Neural progenitor cell (in vitro differentiated cells): ENCODE data around the gene TNNI3K. TPM values are rescaled to one million over a fixed set of nuclear protein-coding genes. Genes with fewer than 3 reads are reported as not detected.

Source experiments
- DNase-seq: peaks from one replicate; pipeline ENCODE4 v3.0.0-alpha.2; 2016; ENCODE audit warnings: low spot score
- H2AFZ ChIP-seq: fragments of 200-600 bp; sonication (generic); replicated peaks from 2 replicates; pipeline ENCODE4 v1.6.1; 2016; ENCODE audit warnings: antibody characterized with exemption
- H3F3A ChIP-seq: fragments of 200-600 bp; sonication (generic); 2 replicates; pipeline ENCODE4 v1.6.1; 2016; ENCODE audit warnings: antibody characterized with exemption, low read depth
- H3K27ac ChIP-seq: fragments of 200-600 bp; sonication (generic); 2 replicates; pipeline ENCODE4 v1.5.1; 2016; ENCODE audit warnings: mild to moderate bottlenecking
- H3K27me3 ChIP-seq: fragments of 200-600 bp; sonication (generic); 2 replicates; pipeline ENCODE4 v1.6.1; 2016; ENCODE audit warnings: mild to moderate bottlenecking, moderate library complexity
- H3K36me3 ChIP-seq: fragments of 200-600 bp; sonication (generic); 2 replicates; pipeline ENCODE4 v1.5.1; 2016
- H3K4me1 ChIP-seq: fragments of 200-600 bp; sonication (generic); 2 replicates; pipeline ENCODE4 v1.6.1; 2016; ENCODE audit warnings: mixed run types
- H3K4me2 ChIP-seq: fragments of 200-600 bp; sonication (generic); 2 replicates; pipeline ENCODE4 v1.6.1; 2016
- H3K4me3 ChIP-seq: fragments of 200-600 bp; sonication (generic); 2 replicates; pipeline ENCODE4 v1.5.1; 2016
- H3K79me2 ChIP-seq: fragments of 200-600 bp; sonication (generic); 2 replicates; pipeline ENCODE4 v1.6.1; 2016; ENCODE audit warnings: low read depth
- H3K9ac ChIP-seq: fragments of 200-600 bp; sonication (generic); 2 replicates; pipeline ENCODE4 v1.6.1; 2016
- H3K9me3 ChIP-seq: fragments of 200-600 bp; sonication (generic); 2 replicates; pipeline ENCODE4 v1.5.1; 2016; ENCODE audit warnings: low read depth
- H4K20me1 ChIP-seq: fragments of 200-600 bp; sonication (generic); 2 replicates; pipeline ENCODE4 v1.6.1; 2016; ENCODE audit warnings: low read depth
- H3K27ac Mint-ChIP-seq: 3 replicates; pipeline ENCODE4 v1.8.0; 2021; ENCODE audit warnings: mixed read lengths
- H3K27me3 Mint-ChIP-seq: 2 replicates; pipeline ENCODE4 v1.8.0; 2022; ENCODE audit warnings: low read depth, mild to moderate bottlenecking, inconsistent platforms, moderate library complexity, mixed read lengths; ENCODE audit not compliant: insufficient read depth
- H3K36me3 Mint-ChIP-seq: 3 replicates; pipeline ENCODE4 v1.8.0; 2021; ENCODE audit warnings: mixed read lengths
- H3K4me1 Mint-ChIP-seq: 3 replicates; pipeline ENCODE4 v1.8.0; 2021; ENCODE audit warnings: mixed read lengths
- H3K4me3 Mint-ChIP-seq: 3 replicates; pipeline ENCODE4 v1.8.0; 2021; ENCODE audit warnings: mild to moderate bottlenecking, moderate library complexity, mixed read lengths
- H3K9me3 Mint-ChIP-seq: 3 replicates; pipeline ENCODE4 v1.8.0; 2020; ENCODE audit warnings: mixed read lengths
- EZH2 ChIP-seq: fragments of 200-600 bp; sonication (generic); IDR thresholded peaks from 2 replicates; pipeline ENCODE4 v1.6.1; 2017; ENCODE audit warnings: antibody characterized with exemption, mild to moderate bottlenecking, moderate library complexity
- EZH2phosphoT487 ChIP-seq: fragments of 200-600 bp; sonication (generic); IDR thresholded peaks from 2 replicates; pipeline ENCODE4 v1.6.1; 2017; ENCODE audit warnings: antibody characterized with exemption
- total RNA-seq: library from RNA; depleted of rRNA; stranded (reverse); fragments of >200 nt; gene quantifications from 2 replicates; pipeline ENCODE4 v1.2.3, GENCODE V29; 2015; ENCODE audit warnings: low replicate concordance
- TF ChIP-seq, protein P1 (sequence below): fragments of 200-600 bp; sonication (generic); IDR thresholded peaks from 2 replicates; pipeline ENCODE4 v1.5.1; 2017; ENCODE audit warnings: antibody characterized with exemption, mild to moderate bottlenecking

The TNNI3K gene
- total RNA-seq, 1 donor from 2014 or later, result 1.9 TPM

DNA sequence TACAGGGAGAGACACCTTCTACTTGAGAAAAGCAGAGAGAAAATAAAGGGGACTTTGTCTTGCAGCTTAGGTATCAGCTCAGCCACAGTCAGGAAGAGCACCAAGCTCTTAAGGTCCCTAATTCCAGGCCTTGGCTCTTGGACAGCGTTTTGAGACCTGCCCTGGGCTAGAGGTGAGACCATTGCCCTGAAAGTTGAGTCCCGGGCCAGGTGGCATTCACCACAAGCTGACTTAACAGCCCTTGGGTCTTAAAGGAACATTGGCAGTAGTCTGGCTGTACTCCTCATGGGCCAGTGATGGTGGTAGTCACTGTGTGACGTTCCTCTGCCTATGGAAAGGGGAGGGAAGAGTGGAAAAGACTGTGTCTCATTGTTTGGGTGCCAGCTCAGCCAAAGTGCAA is 11.7 kb upstream of the TNNI3K start:
- Histone ChIP-seq H3K4me2 (no peak overlapping the region), H3K27ac (no peak overlapping the region), H3K36me3 (no peaks in the 10 kb centered on the region), H3K9me3 (no peaks in the 10 kb centered on the region), H3K9ac (no peak overlapping the region), H3K4me3 (no peak overlapping the region), H3K4me1 (no peaks in the 10 kb centered on the region), H2AFZ (no peak overlapping the region), H3K27me3 (no peaks in the 10 kb centered on the region), H3F3A (no peaks in the 10 kb centered on the region), H3K79me2 (no peaks in the 10 kb centered on the region), H4K20me1 (no peaks in the 10 kb centered on the region)
- H3K4me3 Mint-ChIP-seq, result no peak overlapping the region
- no peaks in the 10 kb centered on the region for H3K4me1 Mint-ChIP-seq
- no peak for TF ChIP-seq EZH2
- TF ChIP-seq EZH2phosphoT487, result no peak
- TF ChIP-seq, protein P1, sequence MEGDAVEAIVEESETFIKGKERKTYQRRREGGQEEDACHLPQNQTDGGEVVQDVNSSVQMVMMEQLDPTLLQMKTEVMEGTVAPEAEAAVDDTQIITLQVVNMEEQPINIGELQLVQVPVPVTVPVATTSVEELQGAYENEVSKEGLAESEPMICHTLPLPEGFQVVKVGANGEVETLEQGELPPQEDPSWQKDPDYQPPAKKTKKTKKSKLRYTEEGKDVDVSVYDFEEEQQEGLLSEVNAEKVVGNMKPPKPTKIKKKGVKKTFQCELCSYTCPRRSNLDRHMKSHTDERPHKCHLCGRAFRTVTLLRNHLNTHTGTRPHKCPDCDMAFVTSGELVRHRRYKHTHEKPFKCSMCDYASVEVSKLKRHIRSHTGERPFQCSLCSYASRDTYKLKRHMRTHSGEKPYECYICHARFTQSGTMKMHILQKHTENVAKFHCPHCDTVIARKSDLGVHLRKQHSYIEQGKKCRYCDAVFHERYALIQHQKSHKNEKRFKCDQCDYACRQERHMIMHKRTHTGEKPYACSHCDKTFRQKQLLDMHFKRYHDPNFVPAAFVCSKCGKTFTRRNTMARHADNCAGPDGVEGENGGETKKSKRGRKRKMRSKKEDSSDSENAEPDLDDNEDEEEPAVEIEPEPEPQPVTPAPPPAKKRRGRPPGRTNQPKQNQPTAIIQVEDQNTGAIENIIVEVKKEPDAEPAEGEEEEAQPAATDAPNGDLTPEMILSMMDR, result no peak
- peaks cover 3% of the 10 kb centered on the region for H3K27me3 Mint-ChIP-seq
- H3K9me3 Mint-ChIP-seq, result peaks cover 19% of the 10 kb centered on the region
- H3K27ac Mint-ChIP-seq, result no peak overlapping the region
- H3K36me3 Mint-ChIP-seq, result peaks cover 2% of the 10 kb centered on the region
- DNase-seq, result no peak

DNA sequence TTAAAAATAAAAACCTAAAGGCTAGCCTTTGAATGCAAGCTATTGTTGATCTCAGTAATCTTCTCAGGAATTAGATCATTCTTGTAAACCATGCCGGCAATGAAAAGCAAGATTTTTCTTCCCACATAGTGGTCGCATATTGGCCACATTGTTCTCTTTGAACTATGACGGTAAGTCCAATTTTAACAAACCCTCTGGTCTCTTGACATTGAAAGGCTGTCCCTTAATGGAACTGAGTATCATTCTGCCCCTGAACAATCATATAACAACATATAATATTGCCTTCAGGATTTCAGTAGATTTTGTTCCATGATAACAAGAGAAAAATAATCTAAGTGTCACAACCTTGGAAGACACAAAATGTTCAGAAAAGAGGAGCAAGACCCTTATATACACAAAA is 1.3 kb downstream of the TNNI3K start:
- no peaks in the 10 kb centered on the region for H4K20me1 ChIP-seq
- no peaks in the 10 kb centered on the region for H3K36me3 ChIP-seq
- no peaks in the 10 kb centered on the region for H3K9me3 ChIP-seq
- H3K4me1 ChIP-seq, result no peaks in the 10 kb centered on the region
- TF ChIP-seq EZH2phosphoT487 (no peak), EZH2 (no peak)
- TF ChIP-seq, protein P1, result no peak
- no peak overlapping the region for H3K9ac ChIP-seq
- no peak overlapping the region for H3K27ac ChIP-seq
- Mint-ChIP-seq H3K36me3 (peaks cover 2% of the 10 kb centered on the region), H3K9me3 (peaks cover 10% of the 10 kb centered on the region), H3K27ac (no peak overlapping the region), H3K4me3 (no peak overlapping the region), H3K4me1 (peaks cover 2% of the 10 kb centered on the region), H3K27me3 (no peaks in the 10 kb centered on the region)
- H3K4me3 ChIP-seq, result no peak overlapping the region
- no peaks in the 10 kb centered on the region for H3F3A ChIP-seq
- no peaks in the 10 kb centered on the region for H3K27me3 ChIP-seq
- H3K4me2 ChIP-seq, result no peak overlapping the region
- H3K79me2 ChIP-seq, result no peaks in the 10 kb centered on the region
- H2AFZ ChIP-seq, result no peak overlapping the region
- no peak for DNase-seq

DNA sequence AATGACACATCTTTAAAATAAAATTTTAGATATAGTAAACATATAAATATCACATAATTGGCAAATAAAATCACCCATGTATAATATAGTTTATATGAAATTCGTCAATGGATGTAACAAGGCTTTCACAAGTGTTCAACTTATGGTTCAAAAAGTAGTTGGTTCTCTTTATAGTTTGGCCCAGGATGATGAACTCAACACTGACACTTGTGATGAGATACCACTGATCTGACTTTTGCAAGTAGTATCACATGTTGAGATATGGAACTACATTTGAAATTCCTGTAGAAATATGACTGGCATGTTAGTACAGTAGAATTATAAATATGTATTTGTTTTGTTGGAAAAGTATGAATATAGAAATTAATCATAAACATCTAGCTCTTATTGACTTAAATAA is 1.8 kb downstream of the TNNI3K start:
- Histone ChIP-seq H2AFZ (no peak overlapping the region), H3F3A (no peaks in the 10 kb centered on the region), H3K9me3 (no peaks in the 10 kb centered on the region), H3K4me1 (no peaks in the 10 kb centered on the region), H3K4me2 (no peak overlapping the region), H3K4me3 (no peak overlapping the region), H3K36me3 (no peaks in the 10 kb centered on the region), H4K20me1 (no peaks in the 10 kb centered on the region), H3K79me2 (no peaks in the 10 kb centered on the region), H3K9ac (no peak overlapping the region), H3K27me3 (no peaks in the 10 kb centered on the region), H3K27ac (no peak overlapping the region)
- H3K27me3 Mint-ChIP-seq, result no peaks in the 10 kb centered on the region
- peaks cover 9% of the 10 kb centered on the region for H3K9me3 Mint-ChIP-seq
- H3K4me1 Mint-ChIP-seq, result peaks cover 2% of the 10 kb centered on the region
- H3K36me3 Mint-ChIP-seq, result peaks cover 2% of the 10 kb centered on the region
- H3K27ac Mint-ChIP-seq, result no peak overlapping the region
- DNase-seq, result no peak
- TF ChIP-seq EZH2, result no peak
- no peak overlapping the region for H3K4me3 Mint-ChIP-seq

DNA sequence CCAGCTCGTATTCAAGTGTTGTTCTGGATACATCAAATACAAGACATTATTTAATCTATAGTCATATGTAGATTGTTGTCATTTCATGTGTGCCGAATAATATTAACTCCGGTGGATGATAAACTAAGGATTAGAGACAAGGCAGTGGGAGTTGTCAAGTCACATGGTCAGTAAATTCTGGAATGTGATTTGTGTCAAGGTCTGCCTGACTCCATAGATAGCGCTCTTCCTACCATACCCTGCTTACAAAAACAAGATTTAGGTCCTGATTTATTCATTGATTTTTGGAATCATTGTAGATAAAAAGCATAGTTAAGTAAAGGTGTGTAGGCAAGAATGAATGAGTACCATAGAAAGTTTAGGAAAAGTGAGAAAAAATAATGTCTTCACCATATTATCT is 2.6 kb downstream of the TNNI3K start:
- Mint-ChIP-seq H3K9me3 (peaks cover 6% of the 10 kb centered on the region), H3K36me3 (peaks cover 2% of the 10 kb centered on the region), H3K27ac (no peak overlapping the region), H3K27me3 (no peaks in the 10 kb centered on the region), H3K4me1 (peaks cover 2% of the 10 kb centered on the region), H3K4me3 (no peak overlapping the region)
- Histone ChIP-seq H3K4me2 (no peak overlapping the region), H3K9me3 (no peaks in the 10 kb centered on the region), H4K20me1 (no peaks in the 10 kb centered on the region), H3K4me1 (no peaks in the 10 kb centered on the region), H3K27ac (no peak overlapping the region), H3K27me3 (no peaks in the 10 kb centered on the region), H3K79me2 (no peaks in the 10 kb centered on the region), H2AFZ (no peak overlapping the region), H3K4me3 (no peak overlapping the region), H3K36me3 (no peaks in the 10 kb centered on the region), H3K9ac (no peak overlapping the region), H3F3A (no peaks in the 10 kb centered on the region)
- TF ChIP-seq EZH2, result no peak
- no peak for TF ChIP-seq EZH2phosphoT487
- TF ChIP-seq, protein P1, result no peak
- no peak for DNase-seq
